ENCODE measurements around the gene HOMER3.

GRCh38 chr19:18895824-18896341, 45.1 kb downstream of the HOMER3 start, which contains the start of gene CERS1:
- no peak for TF ChIP-seq CTCF (IDR thresholded peaks at IDR 0.05)
- TF ChIP-seq POLR2AphosphoS5 (IDR thresholded peaks at IDR 0.05) = no peak

Measured in breast epithelium (tissue), 3 donors.